ENCODE measurements around the gene MYO18B. TPM values are rescaled to one million over a fixed set of nuclear protein-coding genes. Genes with fewer than 3 reads are reported as not detected.

Gene MYO18B
- total RNA-seq, 1 donor from 2014 or later = 0.07 TPM

- no peaks in the 10 kb centered on the region for H3K36me3 Mint-ChIP-seq (ENCODE audit: low read depth, unreplicated experiment)
- no peaks in the 10 kb centered on the region for H3K27me3 Mint-ChIP-seq (ENCODE audit: low read depth, unreplicated experiment)
- H2AFZ ChIP-seq (ENCODE audit: low read depth, low read length) = no peak overlapping the region
- no peaks in the 10 kb centered on the region for H3K27me3 ChIP-seq (ENCODE audit: insufficient read depth, low read length)
- H3K4me3 ChIP-seq (ENCODE audit: insufficient read depth, low read depth, low read length) = no peak overlapping the region
- no peaks in the 10 kb centered on the region for H3K36me3 ChIP-seq (ENCODE audit: insufficient read depth, low read length)
- peaks cover 12% of the 10 kb centered on the region for H3K4me1 Mint-ChIP-seq (ENCODE audit: low read depth, unreplicated experiment)
- no peak overlapping the region for H3K4me3 Mint-ChIP-seq (ENCODE audit: unreplicated experiment)
- no peaks in the 10 kb centered on the region for H3K9me3 ChIP-seq (ENCODE audit: insufficient read depth, low read depth, low read length)
- no peak overlapping the region for H3K27ac Mint-ChIP-seq (ENCODE audit: unreplicated experiment)
- no peak for DNase-seq (ENCODE audit: low read depth)
- FAIRE-seq = no peak
- H3K79me2 ChIP-seq (ENCODE audit: insufficient read depth, low read length) = no peaks in the 10 kb centered on the region
- H4K20me1 ChIP-seq (ENCODE audit: insufficient read depth, low read length) = no peaks in the 10 kb centered on the region
- H3K4me1 ChIP-seq (ENCODE audit: insufficient read depth, low read length) = no peaks in the 10 kb centered on the region
- no peaks in the 10 kb centered on the region for H3K9me3 Mint-ChIP-seq (ENCODE audit: unreplicated experiment)
- H3K27ac ChIP-seq (ENCODE audit: low read depth, low read length) = no peak overlapping the region
- no peak for TF ChIP-seq EZH2 (IDR thresholded peaks at IDR 0.05; ENCODE audit: insufficient read depth, low read length)
- no peak for TF ChIP-seq CTCF (IDR thresholded peaks at IDR 0.05; ENCODE audit: insufficient read depth, low read depth, low read length)
- H3K4me2 ChIP-seq (ENCODE audit: low read length) = no peak overlapping the region
- H3K9ac ChIP-seq (ENCODE audit: low read length) = no peak overlapping the region
These were observed 29.2 kb upstream of the MYO18B start for GRCh38 chr22:25712661-25713400.

GRCh38 chr22:25714070-25714469, 27.9 kb upstream of the MYO18B start:
- no peaks in the 10 kb centered on the region for H3K9me3 ChIP-seq (ENCODE audit: insufficient read depth, low read depth, low read length)
- H3K36me3 ChIP-seq (ENCODE audit: insufficient read depth, low read length) = no peaks in the 10 kb centered on the region
- Mint-ChIP-seq H3K27me3 (ENCODE audit: low read depth, unreplicated experiment) (no peaks in the 10 kb centered on the region), H3K27ac (ENCODE audit: unreplicated experiment) (no peak overlapping the region), H3K9me3 (ENCODE audit: unreplicated experiment) (no peaks in the 10 kb centered on the region), H3K4me3 (ENCODE audit: unreplicated experiment) (no peak overlapping the region), H3K36me3 (ENCODE audit: low read depth, unreplicated experiment) (peaks cover 2% of the 10 kb centered on the region), H3K4me1 (ENCODE audit: low read depth, unreplicated experiment) (peaks cover 14% of the 10 kb centered on the region)
- no peak overlapping the region for H3K4me3 ChIP-seq (ENCODE audit: insufficient read depth, low read depth, low read length)
- no peaks in the 10 kb centered on the region for H3K4me1 ChIP-seq (ENCODE audit: insufficient read depth, low read length)
- no peak overlapping the region for H3K4me2 ChIP-seq (ENCODE audit: low read length)
- H3K27me3 ChIP-seq (ENCODE audit: insufficient read depth, low read length) = no peaks in the 10 kb centered on the region
- H4K20me1 ChIP-seq (ENCODE audit: insufficient read depth, low read length) = no peaks in the 10 kb centered on the region
- TF ChIP-seq CTCF (IDR thresholded peaks at IDR 0.05; ENCODE audit: insufficient read depth, low read depth, low read length) (no peak), EZH2 (IDR thresholded peaks at IDR 0.05; ENCODE audit: insufficient read depth, low read length) (no peak)
- H3K79me2 ChIP-seq (ENCODE audit: insufficient read depth, low read length) = no peaks in the 10 kb centered on the region
- no peak for FAIRE-seq
- DNase-seq (ENCODE audit: low read depth) = no peak
- no peak overlapping the region for H3K9ac ChIP-seq (ENCODE audit: low read length)
- H3K27ac ChIP-seq (ENCODE audit: low read depth, low read length) = no peak overlapping the region
- H2AFZ ChIP-seq (ENCODE audit: low read depth, low read length) = no peak overlapping the region

GRCh38 chr22:25714739-25715138, 27.2 kb upstream of the MYO18B start:
- peaks cover 10% of the 10 kb centered on the region for H3K4me1 Mint-ChIP-seq (ENCODE audit: low read depth, unreplicated experiment)
- Histone ChIP-seq H4K20me1 (ENCODE audit: insufficient read depth, low read length) (no peaks in the 10 kb centered on the region), H3K4me3 (ENCODE audit: insufficient read depth, low read depth, low read length) (no peak overlapping the region), H3K27ac (ENCODE audit: low read depth, low read length) (no peak overlapping the region), H2AFZ (ENCODE audit: low read depth, low read length) (no peak overlapping the region), H3K4me1 (ENCODE audit: insufficient read depth, low read length) (no peaks in the 10 kb centered on the region), H3K9ac (ENCODE audit: low read length) (no peak overlapping the region), H3K4me2 (ENCODE audit: low read length) (no peak overlapping the region), H3K9me3 (ENCODE audit: insufficient read depth, low read depth, low read length) (no peaks in the 10 kb centered on the region), H3K36me3 (ENCODE audit: insufficient read depth, low read length) (no peaks in the 10 kb centered on the region), H3K79me2 (ENCODE audit: insufficient read depth, low read length) (no peaks in the 10 kb centered on the region), H3K27me3 (ENCODE audit: insufficient read depth, low read length) (no peaks in the 10 kb centered on the region)
- TF ChIP-seq EZH2 (IDR thresholded peaks at IDR 0.05; ENCODE audit: insufficient read depth, low read length) = no peak
- no peak for TF ChIP-seq CTCF (IDR thresholded peaks at IDR 0.05; ENCODE audit: insufficient read depth, low read depth, low read length)
- DNase-seq (ENCODE audit: low read depth) (no peak), FAIRE-seq (no peak)
- no peaks in the 10 kb centered on the region for H3K9me3 Mint-ChIP-seq (ENCODE audit: unreplicated experiment)
- H3K4me3 Mint-ChIP-seq (ENCODE audit: unreplicated experiment) = no peak overlapping the region
- no peaks in the 10 kb centered on the region for H3K27me3 Mint-ChIP-seq (ENCODE audit: low read depth, unreplicated experiment)
- no peak overlapping the region for H3K27ac Mint-ChIP-seq (ENCODE audit: unreplicated experiment)
- H3K36me3 Mint-ChIP-seq (ENCODE audit: low read depth, unreplicated experiment) = peaks cover 2% of the 10 kb centered on the region

Data from astrocyte (in vitro differentiated cells and primary cell).